ENCODE measurements around the gene CD68.

The CD68 gene

GRCh38 chr17:7559320-7560171, 19.9 kb upstream of the CD68 start:
- no peak for DNase-seq (ENCODE audit: low spot score)

GRCh38 chr17:7560172-7561027, 19.0 kb upstream of the CD68 start:
- DNase-seq (ENCODE audit: low spot score) = peak; percentile 76

- DNase-seq (ENCODE audit: low spot score) = peak; percentile 92
Observed at GRCh38 chr17:7561028-7561575, 18.3 kb upstream of the CD68 start.

DNA sequence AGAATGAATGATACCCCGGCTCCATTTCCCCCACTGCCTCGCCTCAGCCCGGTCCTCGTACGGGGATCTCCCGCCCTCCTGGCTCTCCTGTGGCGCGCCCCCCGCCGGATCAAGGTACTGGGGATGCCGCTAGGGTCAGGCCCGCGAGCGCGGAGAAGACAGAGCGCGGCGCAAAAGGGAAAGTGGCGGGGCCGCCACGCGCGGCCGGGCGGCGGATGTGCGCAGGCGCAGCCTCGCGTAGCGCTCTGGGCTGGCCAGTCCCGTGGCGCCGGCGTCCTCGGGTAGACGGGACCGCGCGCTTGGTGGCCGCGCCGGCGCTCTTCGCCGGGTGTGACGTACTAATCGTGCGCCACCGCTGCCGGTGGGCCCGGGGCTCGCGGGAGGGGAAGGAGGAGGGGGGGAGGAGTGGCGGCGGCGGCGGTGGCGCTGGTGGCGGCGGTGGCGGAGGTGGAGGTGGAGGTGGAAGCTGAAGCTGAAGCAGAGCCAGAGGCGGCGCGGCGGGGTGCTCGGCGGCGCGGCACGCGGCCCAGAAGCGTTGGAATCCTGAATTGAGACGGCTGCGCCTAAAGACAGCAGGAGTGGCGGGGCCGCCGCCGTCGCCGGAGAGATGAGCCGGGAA, 17.7 kb upstream of the CD68 start, which contains the start of gene SENP3:
SENP3 (plus strand) TSS at position 331 of the 619 bp plus-strand sequence. CDS start 1,158 bp downstream, outside the sequence.
- peak; percentile 100 for DNase-seq (ENCODE audit: low spot score)

- DNase-seq (ENCODE audit: low spot score) = peak; percentile 54
Observed at GRCh38 chr17:7562208-7562605, 17.2 kb upstream of the CD68 start.

DNA sequence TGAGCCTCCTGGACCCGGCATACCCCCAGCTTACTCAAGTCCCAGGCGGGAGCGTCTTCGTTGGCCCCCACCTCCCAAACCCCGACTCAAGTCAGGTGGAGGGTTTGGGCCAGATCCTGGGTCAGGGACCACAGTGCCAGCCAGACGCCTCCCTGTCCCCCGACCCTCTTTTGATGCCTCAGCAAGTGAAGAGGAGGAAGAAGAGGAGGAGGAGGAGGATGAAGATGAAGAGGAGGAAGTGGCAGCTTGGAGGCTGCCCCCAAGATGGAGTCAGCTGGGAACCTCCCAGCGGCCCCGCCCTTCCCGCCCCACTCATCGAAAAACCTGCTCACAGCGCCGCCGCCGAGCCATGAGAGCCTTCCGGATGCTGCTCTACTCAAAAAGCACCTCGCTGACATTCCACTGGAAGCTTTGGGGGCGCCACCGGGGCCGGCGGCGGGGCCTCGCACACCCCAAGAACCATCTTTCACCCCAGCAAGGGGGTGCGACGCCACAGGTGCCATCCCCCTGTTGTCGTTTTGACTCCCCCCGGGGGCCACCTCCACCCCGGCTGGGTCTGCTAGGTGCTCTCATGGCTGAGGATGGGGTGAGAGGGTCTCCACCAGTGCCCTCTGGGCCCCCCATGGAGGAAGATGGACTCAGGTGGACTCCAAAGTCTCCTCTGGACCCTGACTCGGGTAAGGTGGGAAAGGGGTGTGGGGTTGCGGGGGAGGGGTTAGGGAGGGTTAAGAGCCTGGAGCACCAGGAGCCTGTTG, 16.1 kb upstream of the CD68 start:
- DNase-seq (ENCODE audit: low spot score) = no peak

DNA sequence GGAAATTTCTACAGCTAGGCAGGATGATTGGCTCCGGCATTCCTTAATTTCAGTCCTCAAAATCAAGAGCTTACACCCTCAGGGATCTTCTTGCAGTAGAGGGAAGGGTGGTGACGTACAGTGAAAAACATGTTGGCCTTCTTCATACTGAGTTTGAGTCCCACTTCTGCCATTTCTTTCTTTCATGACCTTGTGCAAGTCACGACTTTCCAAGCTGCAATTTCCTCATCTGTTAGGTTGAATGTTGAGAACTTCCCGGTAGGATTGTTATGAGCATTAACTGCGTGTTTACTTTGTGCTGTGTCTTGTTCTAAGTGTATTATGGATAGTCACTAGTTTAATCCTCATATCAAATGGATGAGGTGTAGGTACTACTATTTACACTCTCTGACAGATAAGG, 9.9 kb upstream of the CD68 start:
- DNase-seq (ENCODE audit: low spot score) = no peak

- DNase-seq (ENCODE audit: low spot score) = no peak
Observed at GRCh38 chr17:7570351-7570750, 9.1 kb upstream of the CD68 start.

- no peak for DNase-seq (ENCODE audit: low spot score)
Observed at GRCh38 chr17:7572338-7572587, 7.2 kb upstream of the CD68 start.

DNA sequence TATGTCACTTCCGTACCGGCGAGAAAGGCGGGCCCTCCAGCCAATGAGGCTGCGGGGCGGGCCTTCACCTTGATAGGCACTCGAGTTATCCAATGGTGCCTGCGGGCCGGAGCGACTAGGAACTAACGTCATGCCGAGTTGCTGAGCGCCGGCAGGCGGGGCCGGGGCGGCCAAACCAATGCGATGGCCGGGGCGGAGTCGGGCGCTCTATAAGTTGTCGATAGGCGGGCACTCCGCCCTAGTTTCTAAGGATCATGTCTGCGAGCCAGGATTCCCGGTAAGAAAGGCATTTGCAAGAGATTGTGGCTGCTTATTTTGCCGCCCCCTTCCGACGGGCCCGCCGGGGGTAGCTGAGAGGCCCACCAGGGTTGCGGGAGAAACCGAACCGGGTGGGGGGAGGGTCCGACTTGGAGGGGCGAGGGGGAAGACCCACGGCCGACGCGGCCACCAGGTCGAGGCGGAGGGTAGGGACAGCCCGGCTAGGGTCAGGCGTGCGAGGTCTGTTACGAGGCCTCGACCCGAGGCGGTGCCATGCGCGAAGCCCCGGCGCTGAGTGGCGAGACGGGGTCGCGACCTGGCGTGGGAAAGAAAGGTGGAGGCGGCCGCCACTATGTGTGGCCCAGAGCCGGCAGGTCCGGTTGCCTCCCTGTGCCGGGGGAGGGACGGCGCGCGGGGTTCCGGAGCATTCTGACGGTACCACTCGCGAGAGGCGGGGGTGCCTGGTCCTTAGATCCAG, 6.7 kb upstream of the CD68 start:
- peak; percentile 99 for DNase-seq (ENCODE audit: low spot score)

DNA sequence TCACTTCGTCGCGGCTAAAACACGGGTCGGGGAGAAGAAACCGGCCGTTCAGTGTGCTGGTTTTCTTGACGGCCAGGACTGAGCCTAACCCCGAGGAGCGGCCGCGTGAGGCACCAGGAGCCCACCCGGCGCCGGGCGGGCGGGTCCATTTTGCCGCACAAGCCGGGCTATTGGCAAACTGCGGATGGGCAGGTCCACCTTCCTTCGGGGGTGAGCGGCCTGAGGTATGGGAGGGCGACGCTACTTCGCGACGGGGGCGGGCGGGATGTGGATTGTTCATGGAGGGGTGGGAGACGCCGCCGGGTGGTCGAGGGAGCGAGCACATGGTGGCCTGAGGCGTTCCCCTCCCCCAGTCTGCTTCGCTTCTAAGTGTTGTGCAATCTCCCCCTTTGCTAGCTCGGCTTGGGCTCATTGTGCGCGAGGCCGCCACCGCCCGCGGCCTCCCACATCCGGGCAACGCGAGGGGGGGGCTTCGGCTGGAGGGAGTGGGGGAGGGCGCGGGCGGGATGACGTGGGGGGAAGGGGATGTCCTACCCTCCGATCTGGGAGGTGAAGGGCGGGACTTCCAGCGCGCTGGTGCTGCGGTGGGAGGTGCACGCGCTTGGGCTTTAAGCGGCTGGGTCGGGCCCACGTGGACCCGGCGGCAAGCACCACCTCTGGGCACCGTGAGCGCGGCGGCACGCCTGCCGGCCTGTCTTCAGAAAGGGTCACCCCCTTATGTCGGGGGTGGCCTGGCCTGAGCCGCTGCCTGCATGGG, 5.9 kb upstream of the CD68 start:
- peak; percentile 92 for DNase-seq (ENCODE audit: low spot score)

- no peak for DNase-seq (ENCODE audit: low spot score)
Observed at GRCh38 chr17:7574176-7574953, 5.1 kb upstream of the CD68 start.

GRCh38 chr17:7575481-7575883, 4.0 kb upstream of the CD68 start:
- DNase-seq (ENCODE audit: low spot score) = no peak

- no peak for DNase-seq (ENCODE audit: low spot score)
Observed at GRCh38 chr17:7575959-7576358, 3.5 kb upstream of the CD68 start.

- no peak for DNase-seq (ENCODE audit: low spot score)
Observed at GRCh38 chr17:7576432-7576937, 3.0 kb upstream of the CD68 start.

- DNase-seq (ENCODE audit: low spot score) = no peak
Observed at GRCh38 chr17:7577327-7578199, 1.9 kb upstream of the CD68 start.

DNA sequence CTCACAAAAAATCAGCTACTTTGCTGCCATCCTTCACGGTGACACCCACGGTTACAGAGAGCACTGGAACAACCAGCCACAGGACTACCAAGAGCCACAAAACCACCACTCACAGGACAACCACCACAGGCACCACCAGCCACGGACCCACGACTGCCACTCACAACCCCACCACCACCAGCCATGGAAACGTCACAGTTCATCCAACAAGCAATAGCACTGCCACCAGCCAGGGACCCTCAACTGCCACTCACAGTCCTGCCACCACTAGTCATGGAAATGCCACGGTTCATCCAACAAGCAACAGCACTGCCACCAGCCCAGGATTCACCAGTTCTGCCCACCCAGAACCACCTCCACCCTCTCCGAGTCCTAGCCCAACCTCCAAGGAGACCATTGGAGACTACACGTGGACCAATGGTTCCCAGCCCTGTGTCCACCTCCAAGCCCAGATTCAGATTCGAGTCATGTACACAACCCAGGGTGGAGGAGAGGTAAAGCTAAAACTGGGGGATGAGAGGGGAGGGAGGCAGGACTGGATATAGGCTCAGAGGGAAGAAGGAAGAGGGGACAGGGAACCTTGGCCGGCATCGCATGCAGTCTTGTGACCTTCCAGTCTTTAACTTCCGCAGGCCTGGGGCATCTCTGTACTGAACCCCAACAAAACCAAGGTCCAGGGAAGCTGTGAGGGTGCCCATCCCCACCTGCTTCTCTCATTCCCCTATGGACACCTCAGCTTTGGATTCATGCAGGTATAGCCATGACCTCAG, 581 bp downstream of the CD68 start:
- DNase-seq (ENCODE audit: low spot score) = no peak
